Muscle layer of duodenum (tissue), 2 donors: Measurements from ENCODE around the gene GPATCH2.

Experiments
- H3K27ac ChIP-seq: one replicate; pipeline ENCODE4 v1.7.0; 2013; ENCODE audit warnings: mild to moderate bottlenecking, low read length
- H3K27me3 ChIP-seq: one replicate; pipeline ENCODE4 v1.7.0; 2013; ENCODE audit warnings: low read depth, mild to moderate bottlenecking, control low read depth, low read length
- H3K36me3 ChIP-seq, 2 donors: one replicate each; pipeline ENCODE4 v1.7.0; 2013; ENCODE audit warnings: low read length in 2 of 2, control low read depth in 1 of 2, mild to moderate bottlenecking in 1 of 2; ENCODE audit not compliant: insufficient read depth in 2 of 2, control insufficient read depth in 1 of 2
- H3K4me1 ChIP-seq, 2 donors: one replicate each; pipeline ENCODE4 v1.7.0; 2013; ENCODE audit warnings: low read length in 2 of 2, mild to moderate bottlenecking in 2 of 2, control low read depth in 1 of 2, moderate library complexity in 1 of 2; ENCODE audit not compliant: insufficient read depth in 2 of 2, control insufficient read depth in 1 of 2
- H3K4me3 ChIP-seq, 2 donors: one replicate each; pipeline ENCODE4 v1.7.0; 2013; ENCODE audit warnings: low read length in 2 of 2, low read depth in 1 of 2, mild to moderate bottlenecking in 1 of 2
- H3K9me3 ChIP-seq, 2 donors: one replicate each; pipeline ENCODE4 v1.7.0; 2013; ENCODE audit warnings: low read length in 2 of 2, control low read depth in 1 of 2, mild to moderate bottlenecking in 1 of 2; ENCODE audit not compliant: control insufficient read depth in 1 of 2
- donor health status: healthy.

Gene GPATCH2

GRCh38 chr1:217471403-217471802, 159.5 kb downstream of the GPATCH2 start:
- no peaks in the 10 kb centered on the region for H3K27me3 ChIP-seq
- no peaks in the 10 kb centered on the region for H3K4me1 ChIP-seq
- H3K4me3 ChIP-seq = no peak overlapping the region
- H3K36me3 ChIP-seq = no peaks in the 10 kb centered on the region
- no peak overlapping the region for H3K27ac ChIP-seq
- H3K9me3 ChIP-seq = peaks cover 0 to 3% of the 10 kb centered on the region in 2 donors

- no peaks in the 10 kb centered on the region for H3K4me1 ChIP-seq
- H3K27ac ChIP-seq = no peak overlapping the region
- H3K27me3 ChIP-seq = no peaks in the 10 kb centered on the region
These were observed 160.9 kb downstream of the GPATCH2 start for GRCh38 chr1:217469983-217470382.

GRCh38 chr1:217465102-217465501, 165.8 kb downstream of the GPATCH2 start:
- H3K27me3 ChIP-seq = no peaks in the 10 kb centered on the region
- H3K27ac ChIP-seq = no peak overlapping the region
- H3K36me3 ChIP-seq = peaks cover 0 to 8% of the 10 kb centered on the region in 2 donors
- peaks cover 3 to 7% of the 10 kb centered on the region in 2 donors for H3K9me3 ChIP-seq
- H3K4me1 ChIP-seq = no peaks in the 10 kb centered on the region
- no peak overlapping the region for H3K4me3 ChIP-seq

More at GRCh38 chr1:217469983-217470382, 160.9 kb downstream of the GPATCH2 start:
- H3K36me3 ChIP-seq = peaks cover 0 to 8% of the 10 kb centered on the region in 2 donors
- peaks cover 3 to 7% of the 10 kb centered on the region in 2 donors for H3K9me3 ChIP-seq
- H3K4me3 ChIP-seq = no peak overlapping the region

- Histone ChIP-seq H3K4me1 (no peaks in the 10 kb centered on the region), H3K36me3 (peaks cover 0 to 8% of the 10 kb centered on the region in 2 donors), H3K9me3 (peaks cover 3 to 7% of the 10 kb centered on the region in 2 donors), H3K27me3 (no peaks in the 10 kb centered on the region), H3K27ac (no peak overlapping the region), H3K4me3 (no peak overlapping the region)
These were observed 168.2 kb downstream of the GPATCH2 start for GRCh38 chr1:217462666-217463065.

GRCh38 chr1:217462159-217462558, 168.7 kb downstream of the GPATCH2 start:
- Histone ChIP-seq H3K4me3 (no peak overlapping the region), H3K9me3 (peaks cover 3 to 7% of the 10 kb centered on the region in 2 donors), H3K27ac (no peak overlapping the region), H3K36me3 (peaks cover 0 to 8% of the 10 kb centered on the region in 2 donors), H3K4me1 (no peaks in the 10 kb centered on the region), H3K27me3 (no peaks in the 10 kb centered on the region)

GRCh38 chr1:217457016-217457415, 173.9 kb downstream of the GPATCH2 start:
- H3K9me3 ChIP-seq = no peaks in the 10 kb centered on the region
- H3K36me3 ChIP-seq = no peaks in the 10 kb centered on the region
- H3K4me1 ChIP-seq = no peaks in the 10 kb centered on the region
- H3K4me3 ChIP-seq = no peak overlapping the region
- no peaks in the 10 kb centered on the region for H3K27me3 ChIP-seq
- no peak overlapping the region for H3K27ac ChIP-seq

GRCh38 chr1:217456261-217456660, 174.6 kb downstream of the GPATCH2 start:
- Histone ChIP-seq H3K27me3 (no peaks in the 10 kb centered on the region), H3K4me3 (no peak overlapping the region), H3K36me3 (no peaks in the 10 kb centered on the region), H3K27ac (no peak overlapping the region), H3K4me1 (no peaks in the 10 kb centered on the region), H3K9me3 (no peaks in the 10 kb centered on the region)

GRCh38 chr1:217453816-217454215, 177.1 kb downstream of the GPATCH2 start:
- no peaks in the 10 kb centered on the region for H3K27me3 ChIP-seq
- H3K4me1 ChIP-seq = no peaks in the 10 kb centered on the region
- H3K4me3 ChIP-seq = no peak overlapping the region
- no peaks in the 10 kb centered on the region for H3K9me3 ChIP-seq
- peaks cover 2 to 4% of the 10 kb centered on the region in 2 donors for H3K36me3 ChIP-seq
- no peak overlapping the region for H3K27ac ChIP-seq

- no peak overlapping the region for H3K4me3 ChIP-seq
- no peak overlapping the region for H3K27ac ChIP-seq
- H3K9me3 ChIP-seq = no peaks in the 10 kb centered on the region
- no peaks in the 10 kb centered on the region for H3K4me1 ChIP-seq
- no peaks in the 10 kb centered on the region for H3K27me3 ChIP-seq
- H3K36me3 ChIP-seq = peaks cover 4 to 20% of the 10 kb centered on the region in 2 donors
These were observed 181.5 kb downstream of the GPATCH2 start for GRCh38 chr1:217449370-217449769.

- Histone ChIP-seq H3K4me3 (no peak overlapping the region), H3K36me3 (peaks cover 1 to 36% of the 10 kb centered on the region in 2 donors), H3K9me3 (no peaks in the 10 kb centered on the region), H3K27ac (no peak overlapping the region), H3K4me1 (no peaks in the 10 kb centered on the region), H3K27me3 (no peaks in the 10 kb centered on the region)
These were observed 187.0 kb downstream of the GPATCH2 start for GRCh38 chr1:217443845-217444244.

- no peaks in the 10 kb centered on the region for H3K9me3 ChIP-seq
- peaks cover 0 to 21% of the 10 kb centered on the region in 2 donors for H3K36me3 ChIP-seq
- no peak overlapping the region for H3K27ac ChIP-seq
- H3K27me3 ChIP-seq = no peaks in the 10 kb centered on the region
- no peaks in the 10 kb centered on the region for H3K4me1 ChIP-seq
- H3K4me3 ChIP-seq = no peak overlapping the region
These were observed 193.5 kb downstream of the GPATCH2 start for GRCh38 chr1:217437376-217437775.

GRCh38 chr1:217435204-217435603, 195.7 kb downstream of the GPATCH2 start:
- Histone ChIP-seq H3K27me3 (no peaks in the 10 kb centered on the region), H3K36me3 (peaks cover 0 to 28% of the 10 kb centered on the region in 2 donors), H3K27ac (no peak overlapping the region), H3K9me3 (no peaks in the 10 kb centered on the region), H3K4me1 (no peaks in the 10 kb centered on the region), H3K4me3 (no peak overlapping the region)
